ENCODE data around the gene JARID2.
A peak's percentile ranks its signal among the peaks of the same experiment; 100 is the strongest.

JARID2 gene

GRCh38 chr6:15375638-15376290 lies 129.9 kb downstream of the JARID2 start:
- DNase-seq (ENCODE audit: low read depth), result no peak

GRCh38 chr6:15376900-15377487 lies 131.1 kb downstream of the JARID2 start:
- DNase-seq (ENCODE audit: low read depth), result no peak

- DNase-seq (ENCODE audit: low read depth), result no peak
Observed at GRCh38 chr6:15378272-15378671, 132.4 kb downstream of the JARID2 start.

GRCh38 chr6:15378866-15379265 lies 133.0 kb downstream of the JARID2 start:
- DNase-seq (ENCODE audit: low read depth), result peak; percentile 23

GRCh38 chr6:15380351-15380750 lies 134.5 kb downstream of the JARID2 start:
- DNase-seq (ENCODE audit: low read depth), result no peak

- no peak for DNase-seq (ENCODE audit: low read depth)
Observed at GRCh38 chr6:15382089-15382488, 136.2 kb downstream of the JARID2 start.

- DNase-seq (ENCODE audit: low read depth), result no peak
Observed at GRCh38 chr6:15382712-15383111, 136.8 kb downstream of the JARID2 start.

GRCh38 chr6:15384901-15385300 lies 139.0 kb downstream of the JARID2 start:
- DNase-seq (ENCODE audit: low read depth), result no peak

- DNase-seq (ENCODE audit: low read depth), result no peak
Observed at GRCh38 chr6:15385521-15385920, 139.7 kb downstream of the JARID2 start.

- DNase-seq (ENCODE audit: low read depth), result no peak
Observed at GRCh38 chr6:15386110-15386755, 140.4 kb downstream of the JARID2 start.

GRCh38 chr6:15386756-15387112 lies 140.9 kb downstream of the JARID2 start:
- no peak for DNase-seq (ENCODE audit: low read depth)

- DNase-seq (ENCODE audit: low read depth), result peak; percentile 42
Observed at GRCh38 chr6:15387118-15387517, 141.2 kb downstream of the JARID2 start.

- peak; percentile 42 for DNase-seq (ENCODE audit: low read depth)
Observed at GRCh38 chr6:15389084-15389764, 143.4 kb downstream of the JARID2 start.

- peak; percentile 52 for DNase-seq (ENCODE audit: low read depth)
Observed at GRCh38 chr6:15389765-15390723, 144.2 kb downstream of the JARID2 start.

- DNase-seq (ENCODE audit: low read depth), result no peak
Observed at GRCh38 chr6:15391500-15391899, 145.6 kb downstream of the JARID2 start.

GRCh38 chr6:15392182-15392581 lies 146.3 kb downstream of the JARID2 start:
- DNase-seq (ENCODE audit: low read depth), result no peak

- no peak for DNase-seq (ENCODE audit: low read depth)
Observed at GRCh38 chr6:15393605-15394004, 147.7 kb downstream of the JARID2 start.

GRCh38 chr6:15395087-15395486 lies 149.2 kb downstream of the JARID2 start:
- DNase-seq (ENCODE audit: low read depth), result no peak

- DNase-seq (ENCODE audit: low read depth), result no peak
Observed at GRCh38 chr6:15396808-15397207, 150.9 kb downstream of the JARID2 start.

GRCh38 chr6:15398633-15399275 lies 152.9 kb downstream of the JARID2 start:
- no peak for DNase-seq (ENCODE audit: low read depth)
